Lower leg skin (tissue), 3 donors: Measurements from ENCODE around the gene PAPOLB.

Experiments used
- POLR2A ChIP-seq, 2 donors: fragments of 450-650 bp; IDR thresholded peaks; one replicate each; pipeline ENCODE4 v1.6.1; 2016 to 2017; ENCODE audit warnings: antibody characterized with exemption in 2 of 2, mild to moderate bottlenecking in 1 of 2, moderate library complexity in 1 of 2
- TF ChIP-seq, protein P1 (sequence below), 3 donors: fragments of 450-650 bp; IDR thresholded peaks; one replicate each; pipeline ENCODE4 v1.5.1; 2016; ENCODE audit warnings: antibody characterized with exemption in 3 of 3, mild to moderate bottlenecking in 3 of 3, moderate library complexity in 2 of 3

DNA sequence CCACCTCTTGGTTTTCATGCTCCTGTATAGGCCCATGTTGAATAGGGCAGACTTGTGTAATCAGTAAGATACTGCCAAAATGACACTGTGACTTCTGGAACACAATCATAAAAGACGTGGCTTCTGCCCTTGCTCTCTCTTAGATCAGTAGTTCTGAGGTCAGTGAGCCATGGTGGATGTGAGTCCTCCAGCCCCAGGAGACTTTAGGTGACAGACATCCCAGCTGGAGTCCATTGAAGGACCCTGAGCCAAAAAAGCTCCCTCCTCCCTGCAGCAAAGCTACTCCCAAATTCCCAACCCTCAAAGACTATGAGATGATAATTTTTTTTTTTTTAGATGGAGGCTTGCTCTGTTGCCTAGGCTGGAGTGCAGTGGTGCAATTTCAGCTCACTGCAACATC is 24.8 kb upstream of the PAPOLB start:
- TF ChIP-seq, protein P1, sequence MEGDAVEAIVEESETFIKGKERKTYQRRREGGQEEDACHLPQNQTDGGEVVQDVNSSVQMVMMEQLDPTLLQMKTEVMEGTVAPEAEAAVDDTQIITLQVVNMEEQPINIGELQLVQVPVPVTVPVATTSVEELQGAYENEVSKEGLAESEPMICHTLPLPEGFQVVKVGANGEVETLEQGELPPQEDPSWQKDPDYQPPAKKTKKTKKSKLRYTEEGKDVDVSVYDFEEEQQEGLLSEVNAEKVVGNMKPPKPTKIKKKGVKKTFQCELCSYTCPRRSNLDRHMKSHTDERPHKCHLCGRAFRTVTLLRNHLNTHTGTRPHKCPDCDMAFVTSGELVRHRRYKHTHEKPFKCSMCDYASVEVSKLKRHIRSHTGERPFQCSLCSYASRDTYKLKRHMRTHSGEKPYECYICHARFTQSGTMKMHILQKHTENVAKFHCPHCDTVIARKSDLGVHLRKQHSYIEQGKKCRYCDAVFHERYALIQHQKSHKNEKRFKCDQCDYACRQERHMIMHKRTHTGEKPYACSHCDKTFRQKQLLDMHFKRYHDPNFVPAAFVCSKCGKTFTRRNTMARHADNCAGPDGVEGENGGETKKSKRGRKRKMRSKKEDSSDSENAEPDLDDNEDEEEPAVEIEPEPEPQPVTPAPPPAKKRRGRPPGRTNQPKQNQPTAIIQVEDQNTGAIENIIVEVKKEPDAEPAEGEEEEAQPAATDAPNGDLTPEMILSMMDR (IDR thresholded peaks at IDR 0.05): no peak
- no peak for TF ChIP-seq POLR2A (IDR thresholded peaks at IDR 0.05)
